GM18951 (cell line): ENCODE results near the gene ARL2BP.

Experiments
- POLR2A ChIP-seq: IDR thresholded peaks from 4 replicates; pipeline ENCODE4 v1.6.1; 2011; ENCODE audit warnings: mild to moderate bottlenecking; ENCODE audit not compliant: insufficient read length, insufficient read depth; ENCODE audit errors: extremely low read depth
- in situ Hi-C: fragments of 300-500 bp; cut with MboI; formaldehyde crosslinking; loops from one replicate; pipeline ENCODE4 v1.12.0; 2022; ENCODE audit warnings: low sequenced_read_pairs, mixed read lengths, inconsistent platforms; ENCODE audit not compliant: unreplicated experiment

ARL2BP gene

GRCh38 chr16:57276596-57276995, 31.5 kb downstream of the ARL2BP start:
- TF ChIP-seq POLR2A, result no peak
- in situ Hi-C loops, result no loop called here

GRCh38 chr16:57277586-57277985, 32.5 kb downstream of the ARL2BP start:
- TF ChIP-seq POLR2A, result no peak

GRCh38 chr16:57278494-57278893, 33.4 kb downstream of the ARL2BP start:
- TF ChIP-seq POLR2A, result no peak
- in situ Hi-C loops, result no loop called here

More at GRCh38 chr16:57277586-57277985, 32.5 kb downstream of the ARL2BP start:
- in situ Hi-C loops, result no loop called here

GRCh38 chr16:57279780-57280638, 35.0 kb downstream of the ARL2BP start:
- TF ChIP-seq POLR2A, result no peak
- in situ Hi-C loops, result no loop called here

- in situ Hi-C loops, result no loop called here
- TF ChIP-seq POLR2A, result no peak
These were observed 36.7 kb downstream of the ARL2BP start for GRCh38 chr16:57281791-57282190.

GRCh38 chr16:57282510-57283213, 37.6 kb downstream of the ARL2BP start:
- no peak for TF ChIP-seq POLR2A
- in situ Hi-C loops, result no loop called here

- in situ Hi-C loops, result no loop called here
These were observed 38.3 kb downstream of the ARL2BP start for GRCh38 chr16:57283214-57283958.

GRCh38 chr16:57283959-57284208, 38.8 kb downstream of the ARL2BP start:
- no peak for TF ChIP-seq POLR2A
- in situ Hi-C loops, result no loop called here

More at GRCh38 chr16:57283214-57283958, 38.3 kb downstream of the ARL2BP start:
- no peak for TF ChIP-seq POLR2A

- in situ Hi-C loops, result no loop called here
- no peak for TF ChIP-seq POLR2A
These were observed 39.3 kb downstream of the ARL2BP start, which contains the start of gene PLLP for GRCh38 chr16:57284209-57284951. Gene PLLP (minus strand): TSS chr16:57284672. CDS start chr16:57284540, 132 bp downstream.

- TF ChIP-seq POLR2A, result no peak
- in situ Hi-C loops, result no loop called here
These were observed 39.9 kb downstream of the ARL2BP start for GRCh38 chr16:57284952-57285363.

GRCh38 chr16:57285379-57285778, 40.3 kb downstream of the ARL2BP start:
- no peak for TF ChIP-seq POLR2A
- in situ Hi-C loops, result no loop called here

GRCh38 chr16:57289391-57290257, 44.6 kb downstream of the ARL2BP start:
- TF ChIP-seq POLR2A, result no peak
- in situ Hi-C loops, result no loop called here

- TF ChIP-seq POLR2A, result no peak
- in situ Hi-C loops, result no loop called here
These were observed 52.8 kb downstream of the ARL2BP start for GRCh38 chr16:57297856-57298255.
